PC-3 (cell line): ENCODE measurements around the gene ZNF425. TPM values are rescaled to one million over a fixed set of nuclear protein-coding genes. Genes with fewer than 3 reads are reported as not detected.

ENCODE experiments used
- ATAC-seq: fragments of 200-7000 bp; cut with Tn5 transposase; 2 replicates; pipeline ENCODE4 v1.9.1; 2020; ENCODE audit warnings: mild to moderate bottlenecking, moderate library complexity
- BruUV-seq: library from RNA; stranded (reverse); fragments of 400-500 nt; replicated peaks from 2 replicates; lab custom pipeline; 2021; lab: Mats Ljungman, UMichigan
- CTCF ChIA-PET: fragments of 300-600 bp; sonication (Branson Sonifier 250); formaldehyde crosslinking; loops from one replicate; lab custom pipeline; 2022; ENCODE audit warnings: antibody characterized with exemption; lab: Charles Lee
- POLR2A ChIA-PET: fragments of 300-600 bp; sonication (Branson Sonifier 250); formaldehyde crosslinking; loops from one replicate; lab custom pipeline; 2022; ENCODE audit warnings: antibody characterized with exemption; ENCODE audit not compliant: unreplicated experiment; lab: Charles Lee
- DNase-seq: peaks from one replicate; pipeline ENCODE4 v3.0.0-alpha.2; 2015
- H2AFZ ChIP-seq: fragments of 300-600 bp; sonication (generic); 2 replicates; pipeline ENCODE4 v1.6.0; 2016; ENCODE audit warnings: antibody characterized with exemption, low read length
- H3F3A ChIP-seq: fragments of 300-600 bp; sonication (generic); one replicate; pipeline ENCODE4 v1.6.0; 2017; ENCODE audit warnings: antibody characterized with exemption, low read length, control low read depth, mild to moderate bottlenecking; ENCODE audit not compliant: unreplicated experiment
- H3K27ac ChIP-seq: fragments of 300-600 bp; sonication (generic); 2 replicates; pipeline ENCODE4 v1.5.1; 2016; ENCODE audit warnings: mild to moderate bottlenecking, low read length
- H3K27me3 ChIP-seq: fragments of 300-600 bp; sonication (generic); 2 replicates; pipeline ENCODE4 v1.6.1; 2016; ENCODE audit warnings: low read length, mixed read lengths
- H3K36me3 ChIP-seq: fragments of 300-600 bp; sonication (generic); 2 replicates; pipeline ENCODE4 v1.6.1; 2016; ENCODE audit warnings: low read depth, mixed run types, low read length, mixed read lengths
- H3K4me1 ChIP-seq: fragments of 300-600 bp; sonication (generic); 2 replicates; pipeline ENCODE4 v1.5.1; 2016; ENCODE audit warnings: low read length; ENCODE audit not compliant: insufficient read depth
- H3K4me2 ChIP-seq: fragments of 300-600 bp; sonication (generic); 2 replicates; pipeline ENCODE4 v1.6.0; 2016; ENCODE audit warnings: low read length
- H3K4me3 ChIP-seq: fragments of 300-600 bp; sonication (generic); 2 replicates; pipeline ENCODE4 v1.5.1; 2016; ENCODE audit warnings: mild to moderate bottlenecking, low read length, mixed read lengths
- H3K79me2 ChIP-seq: fragments of 300-600 bp; sonication (generic); 2 replicates; pipeline ENCODE4 v1.6.1; 2017; ENCODE audit warnings: low read length, mixed read lengths
- H3K9ac ChIP-seq: fragments of 300-600 bp; sonication (generic); 2 replicates; pipeline ENCODE4 v1.6.0; 2016; ENCODE audit warnings: mild to moderate bottlenecking, low read length
- H3K9me2 ChIP-seq: fragments of 300-600 bp; sonication (generic); replicated peaks from 2 replicates; pipeline ENCODE4 v1.6.1; 2016; ENCODE audit warnings: mixed run types, low read length, mixed read lengths
- H3K9me3 ChIP-seq: fragments of 300-600 bp; sonication (generic); 2 replicates; pipeline ENCODE4 v1.6.1; 2016; ENCODE audit warnings: low read length, mixed read lengths
- H4K20me1 ChIP-seq: fragments of 300-600 bp; sonication (generic); 2 replicates; pipeline ENCODE4 v1.6.1; 2016; ENCODE audit warnings: low read length, mixed read lengths
- CTCF ChIP-seq: fragments of 300-600 bp; sonication (generic); conservative IDR thresholded peaks from 2 replicates; pipeline ENCODE4 v1.5.1; 2017; ENCODE audit warnings: antibody characterized with exemption, low read depth, mild to moderate bottlenecking, low read length
- EZH2 ChIP-seq: fragments of 300-600 bp; sonication (generic); IDR thresholded peaks from one replicate; pipeline ENCODE4 v1.6.1; 2017; ENCODE audit warnings: antibody characterized with exemption, mild to moderate bottlenecking, low read length; ENCODE audit not compliant: unreplicated experiment
- EZH2phosphoT487 ChIP-seq: fragments of 300-600 bp; sonication (generic); IDR thresholded peaks from 2 replicates; pipeline ENCODE4 v1.6.1; 2018; ENCODE audit warnings: mild to moderate bottlenecking, antibody characterized with exemption, low read length, borderline replicate concordance
- intact Hi-C: fragments of 100-400 bp; cut with micrococcal nuclease; formaldehyde crosslinking; loops from 2 replicates; pipeline ENCODE4 v1.9.0; 2023
- total RNA-seq: library from RNA; depleted of rRNA; stranded (reverse); fragments of >200 nt; gene quantifications from 2 replicates; pipeline ENCODE4 v1.2.3, GENCODE V29; 2014

Gene ZNF425
- total RNA-seq, 1 experiment from 2014 or later, result 1.6 TPM

- Histone ChIP-seq H3K27me3 (no peaks in the 10 kb centered on the region), H3K9me3 (no peaks in the 10 kb centered on the region), H3K79me2 (peaks cover 28% of the 10 kb centered on the region), H3K36me3 (no peaks in the 10 kb centered on the region), H3F3A (no peaks in the 10 kb centered on the region), H3K9ac (no peak overlapping the region), H3K27ac (no peak overlapping the region), H3K9me2 (no peaks in the 10 kb centered on the region), H3K4me2 (no peak overlapping the region), H4K20me1 (no peaks in the 10 kb centered on the region), H2AFZ (no peak overlapping the region), H3K4me3 (no peak overlapping the region), H3K4me1 (no peaks in the 10 kb centered on the region)
- TF ChIP-seq CTCF (no peak), EZH2 (no peak), EZH2phosphoT487 (no peak)
- no peak for ATAC-seq
- CTCF ChIA-PET, result no interaction called here
- intact Hi-C loops, result no loop called here
- POLR2A ChIA-PET, result no interaction called here
- DNase-seq, result no peak
- no TSS peak for BruUV-seq
Observed at GRCh38 chr7:149084407-149084806, 41.7 kb downstream of the ZNF425 start.

GRCh38 chr7:149081914-149082313 is 44.2 kb downstream of the ZNF425 start:
- Histone ChIP-seq H3K4me2 (no peak overlapping the region), H3K9me2 (no peaks in the 10 kb centered on the region), H3K4me1 (no peaks in the 10 kb centered on the region), H3F3A (no peaks in the 10 kb centered on the region), H3K9me3 (no peaks in the 10 kb centered on the region), H3K4me3 (no peak overlapping the region), H2AFZ (no peak overlapping the region), H3K27ac (no peak overlapping the region), H3K9ac (no peak overlapping the region), H3K27me3 (no peaks in the 10 kb centered on the region), H4K20me1 (no peaks in the 10 kb centered on the region), H3K36me3 (no peaks in the 10 kb centered on the region), H3K79me2 (peaks cover 3% of the 10 kb centered on the region; the same call in 1 of the 2 replicates)
- ATAC-seq (no peak), DNase-seq (no peak)
- POLR2A ChIA-PET, result no interaction called here
- intact Hi-C loops, result no loop called here
- no TSS peak for BruUV-seq
- CTCF ChIA-PET, result no interaction called here
- TF ChIP-seq EZH2phosphoT487 (no peak), CTCF (no peak), EZH2 (no peak)

GRCh38 chr7:149077594-149077993 is 48.5 kb downstream of the ZNF425 start:
- DNase-seq (no peak), ATAC-seq (no peak)
- H3K4me2 ChIP-seq, result no peak overlapping the region
- ChIA-PET CTCF (no interaction called here), POLR2A (no interaction called here)
- no peaks in the 10 kb centered on the region for H4K20me1 ChIP-seq
- no peaks in the 10 kb centered on the region for H3K9me2 ChIP-seq
- no peak overlapping the region for H3K27ac ChIP-seq
- H3K36me3 ChIP-seq, result peaks cover 3% of the 10 kb centered on the region; the same call in 1 of the 2 replicates
- H3K79me2 ChIP-seq, result no peaks in the 10 kb centered on the region
- no peaks in the 10 kb centered on the region for H3F3A ChIP-seq
- no peak overlapping the region for H3K9ac ChIP-seq
- intact Hi-C loops, result no loop called here
- H3K4me3 ChIP-seq, result no peak overlapping the region
- no peaks in the 10 kb centered on the region for H3K4me1 ChIP-seq
- H2AFZ ChIP-seq, result no peak overlapping the region
- no peaks in the 10 kb centered on the region for H3K27me3 ChIP-seq
- H3K9me3 ChIP-seq, result no peaks in the 10 kb centered on the region
- no peak for TF ChIP-seq EZH2
- no peak for TF ChIP-seq CTCF
- no peak for TF ChIP-seq EZH2phosphoT487
- no TSS peak for BruUV-seq
